HepG2 (cell line): ENCODE measurements around the gene TTF2. TPM values are rescaled to one million over a fixed set of nuclear protein-coding genes. Genes with fewer than 3 reads are reported as not detected.

ENCODE experiments used
- ETV6 ChIP-seq: sonication (generic); formaldehyde crosslinking; conservative IDR thresholded peaks from 2 replicates; pipeline ENCODE4 v1.4.0; 2020; ENCODE audit warnings: missing genetic modification reagents
- HHEX ChIP-seq: IDR thresholded peaks from 2 replicates; pipeline ENCODE4 v1.6.1; 2016; ENCODE audit warnings: control low read depth
- NONO ChIP-seq, 2 experiments: fragments of 450-650 bp in 1 of 2; sonication (generic) in 1 of 2; formaldehyde crosslinking in 1 of 2; IDR thresholded peaks in 1 of 2; conservative IDR thresholded peaks in 1 of 2; 2 replicates each; pipeline versions ENCODE4 v1.6.1 to v1.8.0; 2017 to 2022; ENCODE audit warnings: mild to moderate bottlenecking in 1 of 2, missing genetic modification reagents in 1 of 2, moderate library complexity in 1 of 2
- REST ChIP-seq, 2 experiments: IDR thresholded peaks; 2 replicates each; pipeline ENCODE4 v1.6.1; 2011 to 2012; ENCODE audit warnings: low read length in 2 of 2, borderline replicate concordance in 1 of 2, low read depth in 1 of 2, mild to moderate bottlenecking in 1 of 2, moderate library complexity in 1 of 2
- SMAD3 ChIP-seq: sonication (generic); formaldehyde crosslinking; IDR thresholded peaks from 2 replicates; pipeline ENCODE4 v1.4.0; 2020; ENCODE audit warnings: missing genetic modification reagents
- polyA plus RNA-seq, 8 experiments: library from polyadenylated mRNA; depleted of rRNA in 3 of 8; stranded (reverse) in 7 of 8; unstranded in 1 of 8; fragments of >200 nt; fragmentation: Illumina TruSeq in 4 of 8; extraction: Trizol in 4 of 8; gene quantifications; 2 replicates each; pipeline versions ENCODE4 v1.2.1 to v1.2.3, GENCODE V29; 2011 to 2016; ENCODE audit warnings: low read depth in 4 of 8, missing spikeins in 1 of 8, mixed read lengths in 1 of 8; ENCODE audit not compliant: insufficient read depth in 1 of 8
- total RNA-seq, 5 experiments: library from RNA; depleted of rRNA; stranded (reverse); fragments of >200 nt; fragmentation: Illumina TruSeq; extraction: Trizol; gene quantifications; 2 replicates each; pipeline ENCODE4 v1.2.3, GENCODE V29; 2016; ENCODE audit warnings: low read depth in 1 of 5
- TF ChIP-seq, protein P1 (sequence below): sonication (generic); formaldehyde crosslinking; IDR thresholded peaks from 2 replicates; pipeline ENCODE4; 2020; ENCODE audit warnings: missing genetic modification reagents, mild to moderate bottlenecking, borderline replicate concordance
- TF ChIP-seq, protein P2 (sequence below): sonication (generic); formaldehyde crosslinking; IDR thresholded peaks from 2 replicates; pipeline ENCODE4 v1.4.0; 2020; ENCODE audit warnings: low read depth, missing genetic modification reagents
- TF ChIP-seq, protein P3 (sequence below): sonication (generic); formaldehyde crosslinking; IDR thresholded peaks from 2 replicates; pipeline ENCODE4 v1.5.0; 2020; ENCODE audit warnings: mild to moderate bottlenecking, missing genetic modification reagents, borderline replicate concordance

Gene TTF2
- total and polyA plus RNA-seq, 2 of the 13 experiments (the other 11 are each of a cell fraction or from before 2014, with no cell fraction given): 12.8 to 48.9 TPM

DNA sequence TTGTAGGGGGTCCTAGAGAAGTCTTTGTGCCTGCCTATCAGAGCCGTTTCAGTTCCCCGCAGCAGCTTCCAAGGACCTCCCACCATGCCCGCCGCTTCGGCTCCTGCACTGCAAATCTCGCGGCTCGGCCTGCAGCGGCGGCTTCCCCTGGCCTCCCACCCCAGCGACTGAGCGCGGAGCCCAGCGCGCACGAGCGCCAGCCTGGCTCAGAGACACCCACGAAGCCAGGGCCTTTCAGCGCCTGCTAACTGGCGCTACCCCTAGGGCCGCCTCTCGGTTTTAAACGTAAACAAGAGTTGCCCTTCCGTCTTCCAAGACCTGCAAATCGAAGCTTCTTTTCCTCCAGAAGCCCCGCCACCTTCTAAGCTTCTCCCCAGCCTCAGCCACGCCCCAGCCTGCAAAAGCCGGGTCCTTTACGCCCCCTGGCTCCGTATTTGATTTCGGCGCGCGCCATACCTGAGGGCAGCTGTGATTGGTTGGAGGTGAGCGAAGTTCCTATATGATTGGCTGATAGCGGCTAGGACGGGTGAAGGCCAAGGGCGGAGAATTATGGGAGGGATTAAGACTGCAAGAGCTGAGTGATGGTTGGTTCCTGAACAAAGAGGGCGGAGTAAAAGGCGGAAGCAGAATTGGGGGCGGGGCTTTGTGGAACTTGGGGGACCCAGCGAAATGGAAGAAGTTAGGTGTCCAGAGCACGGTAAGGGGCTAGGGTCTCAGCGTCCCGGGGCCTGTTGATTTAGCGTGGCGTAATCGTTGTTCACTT lies at the start of gene TTF2 (continued):
- TF ChIP-seq REST (IDR thresholded peaks at IDR 0.05; ENCODE audit: borderline replicate concordance in 1 of 2, low read depth in 1 of 2, low read length in 2 of 2) (no peak), HHEX (no peak), ETV6 (CRISPR knock-in tag) (no peak), NONO (IDR thresholded peaks at IDR 0.05) (no peak), NONO (CRISPR knock-in tag; conservative IDR thresholded peaks at IDR 0.05) (no peak; the same call in 1 of the 2 replicates), SMAD3 (CRISPR knock-in tag) (no peak)
- TF ChIP-seq, protein P1, sequence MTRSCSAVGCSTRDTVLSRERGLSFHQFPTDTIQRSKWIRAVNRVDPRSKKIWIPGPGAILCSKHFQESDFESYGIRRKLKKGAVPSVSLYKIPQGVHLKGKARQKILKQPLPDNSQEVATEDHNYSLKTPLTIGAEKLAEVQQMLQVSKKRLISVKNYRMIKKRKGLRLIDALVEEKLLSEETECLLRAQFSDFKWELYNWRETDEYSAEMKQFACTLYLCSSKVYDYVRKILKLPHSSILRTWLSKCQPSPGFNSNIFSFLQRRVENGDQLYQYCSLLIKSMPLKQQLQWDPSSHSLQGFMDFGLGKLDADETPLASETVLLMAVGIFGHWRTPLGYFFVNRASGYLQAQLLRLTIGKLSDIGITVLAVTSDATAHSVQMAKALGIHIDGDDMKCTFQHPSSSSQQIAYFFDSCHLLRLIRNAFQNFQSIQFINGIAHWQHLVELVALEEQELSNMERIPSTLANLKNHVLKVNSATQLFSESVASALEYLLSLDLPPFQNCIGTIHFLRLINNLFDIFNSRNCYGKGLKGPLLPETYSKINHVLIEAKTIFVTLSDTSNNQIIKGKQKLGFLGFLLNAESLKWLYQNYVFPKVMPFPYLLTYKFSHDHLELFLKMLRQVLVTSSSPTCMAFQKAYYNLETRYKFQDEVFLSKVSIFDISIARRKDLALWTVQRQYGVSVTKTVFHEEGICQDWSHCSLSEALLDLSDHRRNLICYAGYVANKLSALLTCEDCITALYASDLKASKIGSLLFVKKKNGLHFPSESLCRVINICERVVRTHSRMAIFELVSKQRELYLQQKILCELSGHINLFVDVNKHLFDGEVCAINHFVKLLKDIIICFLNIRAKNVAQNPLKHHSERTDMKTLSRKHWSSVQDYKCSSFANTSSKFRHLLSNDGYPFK (CRISPR knock-in tag): peak; percentile 45; the same call in 1 of the 2 replicates
- TF ChIP-seq, protein P2, sequence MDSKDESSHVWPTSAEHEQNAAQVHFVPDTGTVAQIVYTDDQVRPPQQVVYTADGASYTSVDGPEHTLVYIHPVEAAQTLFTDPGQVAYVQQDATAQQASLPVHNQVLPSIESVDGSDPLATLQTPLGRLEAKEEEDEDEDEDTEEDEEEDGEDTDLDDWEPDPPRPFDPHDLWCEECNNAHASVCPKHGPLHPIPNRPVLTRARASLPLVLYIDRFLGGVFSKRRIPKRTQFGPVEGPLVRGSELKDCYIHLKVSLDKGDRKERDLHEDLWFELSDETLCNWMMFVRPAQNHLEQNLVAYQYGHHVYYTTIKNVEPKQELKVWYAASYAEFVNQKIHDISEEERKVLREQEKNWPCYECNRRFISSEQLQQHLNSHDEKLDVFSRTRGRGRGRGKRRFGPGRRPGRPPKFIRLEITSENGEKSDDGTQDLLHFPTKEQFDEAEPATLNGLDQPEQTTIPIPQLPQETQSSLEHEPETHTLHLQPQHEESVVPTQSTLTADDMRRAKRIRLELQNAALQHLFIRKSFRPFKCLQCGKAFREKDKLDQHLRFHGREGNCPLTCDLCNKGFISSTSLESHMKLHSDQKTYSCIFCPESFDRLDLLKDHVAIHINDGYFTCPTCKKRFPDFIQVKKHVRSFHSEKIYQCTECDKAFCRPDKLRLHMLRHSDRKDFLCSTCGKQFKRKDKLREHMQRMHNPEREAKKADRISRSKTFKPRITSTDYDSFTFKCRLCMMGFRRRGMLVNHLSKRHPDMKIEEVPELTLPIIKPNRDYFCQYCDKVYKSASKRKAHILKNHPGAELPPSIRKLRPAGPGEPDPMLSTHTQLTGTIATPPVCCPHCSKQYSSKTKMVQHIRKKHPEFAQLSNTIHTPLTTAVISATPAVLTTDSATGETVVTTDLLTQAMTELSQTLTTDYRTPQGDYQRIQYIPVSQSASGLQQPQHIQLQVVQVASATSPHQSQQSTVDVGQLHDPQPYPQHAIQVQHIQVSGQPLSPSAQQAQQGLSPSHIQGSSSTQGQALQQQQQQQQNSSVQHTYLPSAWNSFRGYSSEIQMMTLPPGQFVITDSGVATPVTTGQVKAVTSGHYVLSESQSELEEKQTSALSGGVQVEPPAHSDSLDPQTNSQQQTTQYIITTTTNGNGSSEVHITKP (CRISPR knock-in tag): no peak
- TF ChIP-seq, protein P3, sequence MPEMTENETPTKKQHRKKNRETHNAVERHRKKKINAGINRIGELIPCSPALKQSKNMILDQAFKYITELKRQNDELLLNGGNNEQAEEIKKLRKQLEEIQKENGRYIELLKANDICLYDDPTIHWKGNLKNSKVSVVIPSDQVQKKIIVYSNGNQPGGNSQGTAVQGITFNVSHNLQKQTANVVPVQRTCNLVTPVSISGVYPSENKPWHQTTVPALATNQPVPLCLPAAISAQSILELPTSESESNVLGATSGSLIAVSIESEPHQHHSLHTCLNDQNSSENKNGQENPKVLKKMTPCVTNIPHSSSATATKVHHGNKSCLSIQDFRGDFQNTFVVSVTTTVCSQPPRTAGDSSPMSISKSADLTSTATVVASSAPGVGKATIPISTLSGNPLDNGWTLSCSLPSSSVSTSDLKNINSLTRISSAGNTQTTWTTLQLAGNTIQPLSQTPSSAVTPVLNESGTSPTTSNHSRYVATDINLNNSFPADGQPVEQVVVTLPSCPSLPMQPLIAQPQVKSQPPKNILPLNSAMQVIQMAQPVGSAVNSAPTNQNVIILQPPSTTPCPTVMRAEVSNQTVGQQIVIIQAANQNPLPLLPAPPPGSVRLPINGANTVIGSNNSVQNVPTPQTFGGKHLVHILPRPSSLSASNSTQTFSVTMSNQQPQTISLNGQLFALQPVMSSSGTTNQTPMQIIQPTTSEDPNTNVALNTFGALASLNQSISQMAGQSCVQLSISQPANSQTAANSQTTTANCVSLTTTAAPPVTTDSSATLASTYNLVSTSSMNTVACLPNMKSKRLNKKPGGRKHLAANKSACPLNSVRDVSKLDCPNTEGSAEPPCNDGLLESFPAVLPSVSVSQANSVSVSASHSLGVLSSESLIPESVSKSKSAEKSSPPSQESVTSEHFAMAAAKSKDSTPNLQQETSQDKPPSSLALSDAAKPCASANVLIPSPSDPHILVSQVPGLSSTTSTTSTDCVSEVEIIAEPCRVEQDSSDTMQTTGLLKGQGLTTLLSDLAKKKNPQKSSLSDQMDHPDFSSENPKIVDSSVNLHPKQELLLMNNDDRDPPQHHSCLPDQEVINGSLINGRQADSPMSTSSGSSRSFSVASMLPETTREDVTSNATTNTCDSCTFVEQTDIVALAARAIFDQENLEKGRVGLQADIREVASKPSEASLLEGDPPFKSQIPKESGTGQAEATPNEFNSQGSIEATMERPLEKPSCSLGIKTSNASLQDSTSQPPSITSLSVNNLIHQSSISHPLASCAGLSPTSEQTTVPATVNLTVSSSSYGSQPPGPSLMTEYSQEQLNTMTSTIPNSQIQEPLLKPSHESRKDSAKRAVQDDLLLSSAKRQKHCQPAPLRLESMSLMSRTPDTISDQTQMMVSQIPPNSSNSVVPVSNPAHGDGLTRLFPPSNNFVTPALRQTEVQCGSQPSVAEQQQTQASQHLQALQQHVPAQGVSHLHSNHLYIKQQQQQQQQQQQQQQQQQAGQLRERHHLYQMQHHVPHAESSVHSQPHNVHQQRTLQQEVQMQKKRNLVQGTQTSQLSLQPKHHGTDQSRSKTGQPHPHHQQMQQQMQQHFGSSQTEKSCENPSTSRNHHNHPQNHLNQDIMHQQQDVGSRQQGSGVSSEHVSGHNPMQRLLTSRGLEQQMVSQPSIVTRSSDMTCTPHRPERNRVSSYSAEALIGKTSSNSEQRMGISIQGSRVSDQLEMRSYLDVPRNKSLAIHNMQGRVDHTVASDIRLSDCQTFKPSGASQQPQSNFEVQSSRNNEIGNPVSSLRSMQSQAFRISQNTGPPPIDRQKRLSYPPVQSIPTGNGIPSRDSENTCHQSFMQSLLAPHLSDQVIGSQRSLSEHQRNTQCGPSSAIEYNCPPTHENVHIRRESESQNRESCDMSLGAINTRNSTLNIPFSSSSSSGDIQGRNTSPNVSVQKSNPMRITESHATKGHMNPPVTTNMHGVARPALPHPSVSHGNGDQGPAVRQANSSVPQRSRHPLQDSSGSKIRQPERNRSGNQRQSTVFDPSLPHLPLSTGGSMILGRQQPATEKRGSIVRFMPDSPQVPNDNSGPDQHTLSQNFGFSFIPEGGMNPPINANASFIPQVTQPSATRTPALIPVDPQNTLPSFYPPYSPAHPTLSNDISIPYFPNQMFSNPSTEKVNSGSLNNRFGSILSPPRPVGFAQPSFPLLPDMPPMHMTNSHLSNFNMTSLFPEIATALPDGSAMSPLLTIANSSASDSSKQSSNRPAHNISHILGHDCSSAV (CRISPR knock-in tag): no peak
